HepG2 (cell line): ENCODE measurements around the gene TLE2. TPM values are rescaled to one million over a fixed set of nuclear protein-coding genes. Genes with fewer than 3 reads are reported as not detected.

ENCODE experiments used
- CBFB ChIP-seq: sonication (generic); formaldehyde crosslinking; IDR thresholded peaks from 2 replicates; pipeline ENCODE4 v1.4.0; 2020; ENCODE audit warnings: missing genetic modification reagents
- CREB1 ChIP-seq, 2 experiments: fragments of 450-650 bp in 1 of 2; IDR thresholded peaks; 2 replicates each; pipeline ENCODE4 v1.6.1; 2016 to 2017; ENCODE audit warnings: control low read depth in 1 of 2, mild to moderate bottlenecking in 1 of 2, missing compliant biosample characterization in 1 of 2, missing genetic modification characterization in 1 of 2
- DR1 ChIP-seq: sonication (generic); formaldehyde crosslinking; IDR thresholded peaks from 2 replicates; pipeline ENCODE4 v1.8.0; 2021; ENCODE audit warnings: mild to moderate bottlenecking, missing genetic modification reagents, inconsistent platforms
- JUNB ChIP-seq: sonication (generic); formaldehyde crosslinking; IDR thresholded peaks from 2 replicates; pipeline ENCODE4 v1.8.0; 2022; ENCODE audit warnings: missing genetic modification reagents, mild to moderate bottlenecking, borderline replicate concordance
- MBNL3 ChIP-seq: fragments of 250-450 bp; sonication (Bioruptor Pico); conservative IDR thresholded peaks from 2 replicates; pipeline ENCODE4 v1.8.0; 2022; ENCODE audit warnings: mild to moderate bottlenecking, inconsistent platforms
- MED13 ChIP-seq: sonication (generic); formaldehyde crosslinking; IDR thresholded peaks from 2 replicates; pipeline ENCODE4 v1.5.0; 2020; ENCODE audit warnings: missing genetic modification reagents
- MEIS1 ChIP-seq: sonication (generic); formaldehyde crosslinking; IDR thresholded peaks from 2 replicates; pipeline ENCODE4 v1.9.0; 2021; ENCODE audit warnings: mild to moderate bottlenecking, missing genetic modification reagents, moderate library complexity, borderline replicate concordance
- NR3C1 ChIP-seq: sonication (generic); formaldehyde crosslinking; IDR thresholded peaks from 2 replicates; pipeline ENCODE4 v1.4.0; 2020; ENCODE audit warnings: missing genetic modification reagents
- SIN3B ChIP-seq: fragments of 150-350 bp; IDR thresholded peaks from 2 replicates; pipeline ENCODE4 v1.6.1; 2014; ENCODE audit warnings: low read length
- TERF1 ChIP-seq: sonication (generic); formaldehyde crosslinking; IDR thresholded peaks from 2 replicates; pipeline ENCODE4 v1.8.0; 2022; ENCODE audit warnings: mild to moderate bottlenecking, missing genetic modification reagents, moderate library complexity
- TOPORS ChIP-seq: sonication (generic); formaldehyde crosslinking; IDR thresholded peaks from 2 replicates; pipeline ENCODE4 v1.8.0; 2023; ENCODE audit warnings: mild to moderate bottlenecking, missing genetic modification reagents
- TRIM24 ChIP-seq: sonication (generic); formaldehyde crosslinking; IDR thresholded peaks from 2 replicates; pipeline ENCODE4 v1.8.0; 2022; ENCODE audit warnings: mild to moderate bottlenecking, missing genetic modification reagents
- ZNF12 ChIP-seq: sonication (generic); formaldehyde crosslinking; IDR thresholded peaks from 2 replicates; pipeline ENCODE4 v1.5.0; 2020; ENCODE audit warnings: missing genetic modification reagents
- ZNF383 ChIP-seq: sonication (generic); formaldehyde crosslinking; IDR thresholded peaks from 2 replicates; pipeline ENCODE4 v1.4.0; 2020; ENCODE audit warnings: missing genetic modification reagents, mild to moderate bottlenecking, borderline replicate concordance
- ZNF552 ChIP-seq: sonication (generic); formaldehyde crosslinking; IDR thresholded peaks from 2 replicates; pipeline ENCODE4 v1.9.0; 2022; ENCODE audit warnings: missing genetic modification reagents, mild to moderate bottlenecking, borderline replicate concordance
- ZSCAN29 ChIP-seq: sonication (generic); formaldehyde crosslinking; conservative IDR thresholded peaks from 2 replicates; pipeline ENCODE4 v1.4.0; 2020; ENCODE audit warnings: mild to moderate bottlenecking, missing genetic modification reagents
- ZXDC ChIP-seq: sonication (generic); formaldehyde crosslinking; IDR thresholded peaks from 2 replicates; pipeline ENCODE4 v1.5.0; 2020; ENCODE audit warnings: mild to moderate bottlenecking, missing genetic modification reagents
- polyA plus RNA-seq, 8 experiments: library from polyadenylated mRNA; depleted of rRNA in 3 of 8; stranded (reverse) in 7 of 8; unstranded in 1 of 8; fragments of >200 nt; fragmentation: Illumina TruSeq in 4 of 8; extraction: Trizol in 4 of 8; gene quantifications; 2 replicates each; pipeline versions ENCODE4 v1.2.1 to v1.2.3, GENCODE V29; 2011 to 2016; ENCODE audit warnings: low read depth in 4 of 8, missing spikeins in 1 of 8, mixed read lengths in 1 of 8; ENCODE audit not compliant: insufficient read depth in 1 of 8
- total RNA-seq, 5 experiments: library from RNA; depleted of rRNA; stranded (reverse); fragments of >200 nt; fragmentation: Illumina TruSeq; extraction: Trizol; gene quantifications; 2 replicates each; pipeline ENCODE4 v1.2.3, GENCODE V29; 2016; ENCODE audit warnings: low read depth in 1 of 5
- TF ChIP-seq, protein P1 (sequence below), 2 experiments: sonication (generic) in 1 of 2; formaldehyde crosslinking in 1 of 2; IDR thresholded peaks; 2 replicates each; pipeline versions ENCODE4 v1.4.0 to v1.6.1; 2018 to 2020; ENCODE audit warnings: missing genetic modification reagents in 2 of 2, borderline replicate concordance in 1 of 2, low read depth in 1 of 2, mild to moderate bottlenecking in 1 of 2, missing biosample characterization in 1 of 2
- TF ChIP-seq, protein P2 (sequence below): sonication (generic); formaldehyde crosslinking; IDR thresholded peaks from 2 replicates; pipeline ENCODE4 v1.9.0; 2022; ENCODE audit warnings: low read depth, missing genetic modification reagents
- TF ChIP-seq, protein P3 (sequence below): sonication (generic); formaldehyde crosslinking; IDR thresholded peaks from 2 replicates; pipeline ENCODE4 v1.5.1; 2020; ENCODE audit warnings: missing genetic modification reagents, mild to moderate bottlenecking, borderline replicate concordance

The TLE2 gene
- total and polyA plus RNA-seq, 2 of the 13 experiments (the other 11 are each of a cell fraction or from before 2014, with no cell fraction given): 0.07 to 0.81 TPM

- TF ChIP-seq, protein P1, sequence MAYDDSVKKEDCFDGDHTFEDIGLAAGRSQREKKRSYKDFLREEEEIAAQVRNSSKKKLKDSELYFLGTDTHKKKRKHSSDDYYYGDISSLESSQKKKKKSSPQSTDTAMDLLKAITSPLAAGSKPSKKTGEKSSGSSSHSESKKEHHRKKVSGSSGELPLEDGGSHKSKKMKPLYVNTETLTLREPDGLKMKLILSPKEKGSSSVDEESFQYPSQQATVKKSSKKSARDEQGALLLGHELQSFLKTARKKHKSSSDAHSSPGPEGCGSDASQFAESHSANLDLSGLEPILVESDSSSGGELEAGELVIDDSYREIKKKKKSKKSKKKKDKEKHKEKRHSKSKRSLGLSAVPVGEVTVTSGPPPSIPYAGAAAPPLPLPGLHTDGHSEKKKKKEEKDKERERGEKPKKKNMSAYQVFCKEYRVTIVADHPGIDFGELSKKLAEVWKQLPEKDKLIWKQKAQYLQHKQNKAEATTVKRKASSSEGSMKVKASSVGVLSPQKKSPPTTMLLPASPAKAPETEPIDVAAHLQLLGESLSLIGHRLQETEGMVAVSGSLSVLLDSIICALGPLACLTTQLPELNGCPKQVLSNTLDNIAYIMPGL (CRISPR knock-in tag; IDR thresholded peaks at IDR 0.05; ENCODE audit: borderline replicate concordance in 1 of 2, low read depth in 1 of 2): peak in 1 of 2 experiments; percentile 65; a peak in 1 of 4 replicates
- TF ChIP-seq, protein P2, sequence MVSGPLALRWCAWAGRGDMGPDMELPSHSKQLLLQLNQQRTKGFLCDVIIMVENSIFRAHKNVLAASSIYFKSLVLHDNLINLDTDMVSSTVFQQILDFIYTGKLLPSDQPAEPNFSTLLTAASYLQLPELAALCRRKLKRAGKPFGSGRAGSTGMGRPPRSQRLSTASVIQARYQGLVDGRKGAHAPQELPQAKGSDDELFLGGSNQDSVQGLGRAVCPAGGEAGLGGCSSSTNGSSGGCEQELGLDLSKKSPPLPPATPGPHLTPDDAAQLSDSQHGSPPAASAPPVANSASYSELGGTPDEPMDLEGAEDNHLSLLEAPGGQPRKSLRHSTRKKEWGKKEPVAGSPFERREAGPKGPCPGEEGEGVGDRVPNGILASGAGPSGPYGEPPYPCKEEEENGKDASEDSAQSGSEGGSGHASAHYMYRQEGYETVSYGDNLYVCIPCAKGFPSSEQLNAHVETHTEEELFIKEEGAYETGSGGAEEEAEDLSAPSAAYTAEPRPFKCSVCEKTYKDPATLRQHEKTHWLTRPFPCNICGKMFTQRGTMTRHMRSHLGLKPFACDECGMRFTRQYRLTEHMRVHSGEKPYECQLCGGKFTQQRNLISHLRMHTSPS: 0 out of 2 replicates have a peak, but pooled peaks have one; percentile 47
- TF ChIP-seq MED13 (CRISPR knock-in tag) (no peak), MBNL3 (no peak), ZNF552 (CRISPR knock-in tag) (no peak), NR3C1 (CRISPR knock-in tag) (no peak), MEIS1 (no peak), ZXDC (CRISPR knock-in tag) (0 out of 2 replicates have a peak, but pooled peaks have one; percentile 56), JUNB (CRISPR knock-in tag) (no peak), ZSCAN29 (CRISPR knock-in tag) (0 out of 2 replicates have a peak, but pooled peaks have one; percentile 48), TRIM24 (no peak), CREB1 (IDR thresholded peaks at IDR 0.05) (no peak), CREB1 (CRISPR knock-in tag; IDR thresholded peaks at IDR 0.05) (peak; percentile 68), TERF1 (CRISPR knock-in tag) (no peak), SIN3B (no peak), TOPORS (no peak), CBFB (peak; percentile 58; the same call in 1 of the 2 replicates), ZNF12 (CRISPR knock-in tag) (no peak), DR1 (no peak), ZNF383 (no peak)
- TF ChIP-seq, protein P3, sequence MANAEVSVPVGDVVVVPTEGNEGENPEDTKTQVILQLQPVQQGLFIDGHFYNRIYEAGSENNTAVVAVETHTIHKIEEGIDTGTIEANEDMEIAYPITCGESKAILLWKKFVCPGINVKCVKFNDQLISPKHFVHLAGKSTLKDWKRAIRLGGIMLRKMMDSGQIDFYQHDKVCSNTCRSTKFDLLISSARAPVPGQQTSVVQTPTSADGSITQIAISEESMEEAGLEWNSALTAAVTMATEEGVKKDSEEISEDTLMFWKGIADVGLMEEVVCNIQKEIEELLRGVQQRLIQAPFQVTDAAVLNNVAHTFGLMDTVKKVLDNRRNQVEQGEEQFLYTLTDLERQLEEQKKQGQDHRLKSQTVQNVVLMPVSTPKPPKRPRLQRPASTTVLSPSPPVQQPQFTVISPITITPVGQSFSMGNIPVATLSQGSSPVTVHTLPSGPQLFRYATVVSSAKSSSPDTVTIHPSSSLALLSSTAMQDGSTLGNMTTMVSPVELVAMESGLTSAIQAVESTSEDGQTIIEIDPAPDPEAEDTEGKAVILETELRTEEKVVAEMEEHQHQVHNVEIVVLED (CRISPR knock-in tag): no peak
Measured at GRCh38 chr19:3065675-3066357, 36.7 kb upstream of the TLE2 start (continued).
